Measurements from ENCODE around the gene HADH. TPM values are rescaled to one million over a fixed set of nuclear protein-coding genes. Genes with fewer than 3 reads are reported as not detected.
"Not testable (repeated sequence)": the region's sequence is repeated elsewhere in the genome, so short reads cannot be mapped to it uniquely, and the experiment has no call there.

The HADH gene
- total and polyA plus RNA-seq, 11 donors = 60.6 to 382 (median 199) TPM

DNA sequence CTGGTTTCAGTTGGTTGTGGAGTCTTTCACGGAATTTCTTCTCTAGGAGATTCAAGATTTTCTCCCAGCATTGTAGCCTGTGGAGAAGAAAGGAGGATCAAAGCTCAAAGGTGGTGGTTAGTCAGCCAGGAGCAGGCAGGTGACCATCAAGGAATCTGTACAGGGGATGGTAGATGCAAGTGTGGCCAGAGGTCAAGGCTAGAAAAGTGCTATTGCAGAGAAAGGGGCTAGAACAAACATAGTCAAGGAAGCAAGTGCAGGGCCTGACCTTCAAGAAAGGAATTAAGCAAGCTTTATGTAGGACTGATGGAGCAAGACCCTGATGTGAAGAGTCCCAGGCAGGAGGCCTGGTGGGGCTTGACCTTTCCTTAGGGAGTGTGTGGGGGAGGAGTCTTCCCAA lies 16.1 kb downstream of the HADH start:
- intact Hi-C loops (cut with DNase I) = no loop called here
- TF ChIP-seq, protein P1, sequence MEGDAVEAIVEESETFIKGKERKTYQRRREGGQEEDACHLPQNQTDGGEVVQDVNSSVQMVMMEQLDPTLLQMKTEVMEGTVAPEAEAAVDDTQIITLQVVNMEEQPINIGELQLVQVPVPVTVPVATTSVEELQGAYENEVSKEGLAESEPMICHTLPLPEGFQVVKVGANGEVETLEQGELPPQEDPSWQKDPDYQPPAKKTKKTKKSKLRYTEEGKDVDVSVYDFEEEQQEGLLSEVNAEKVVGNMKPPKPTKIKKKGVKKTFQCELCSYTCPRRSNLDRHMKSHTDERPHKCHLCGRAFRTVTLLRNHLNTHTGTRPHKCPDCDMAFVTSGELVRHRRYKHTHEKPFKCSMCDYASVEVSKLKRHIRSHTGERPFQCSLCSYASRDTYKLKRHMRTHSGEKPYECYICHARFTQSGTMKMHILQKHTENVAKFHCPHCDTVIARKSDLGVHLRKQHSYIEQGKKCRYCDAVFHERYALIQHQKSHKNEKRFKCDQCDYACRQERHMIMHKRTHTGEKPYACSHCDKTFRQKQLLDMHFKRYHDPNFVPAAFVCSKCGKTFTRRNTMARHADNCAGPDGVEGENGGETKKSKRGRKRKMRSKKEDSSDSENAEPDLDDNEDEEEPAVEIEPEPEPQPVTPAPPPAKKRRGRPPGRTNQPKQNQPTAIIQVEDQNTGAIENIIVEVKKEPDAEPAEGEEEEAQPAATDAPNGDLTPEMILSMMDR (IDR thresholded peaks at IDR 0.05) = no peak
- no peak for TF ChIP-seq POLR2A (IDR thresholded peaks at IDR 0.05)
- Histone ChIP-seq H3K9me3 (no peaks in the 10 kb centered on the region), H3K36me3 (peaks cover 0 to 17% (median under 1%) of the 10 kb centered on the region in 9 donors), H3K4me3 (no peak overlapping the region), H3K27me3 (no peaks in the 10 kb centered on the region), H3K4me1 (peaks cover 0 to 46% (median 14%) of the 10 kb centered on the region in 12 donors), H3K27ac (peak overlapping the region in 7 of 12 donors; percentile 9 to 36 (median 11))
- ATAC-seq (peak in 1 of 4 donors; percentile 3), DNase-seq (no peak)
- WGBS, 4 donors = 89 to 100% (median 98%) methylated on average over 1 of the region's 1 CpG

DNA sequence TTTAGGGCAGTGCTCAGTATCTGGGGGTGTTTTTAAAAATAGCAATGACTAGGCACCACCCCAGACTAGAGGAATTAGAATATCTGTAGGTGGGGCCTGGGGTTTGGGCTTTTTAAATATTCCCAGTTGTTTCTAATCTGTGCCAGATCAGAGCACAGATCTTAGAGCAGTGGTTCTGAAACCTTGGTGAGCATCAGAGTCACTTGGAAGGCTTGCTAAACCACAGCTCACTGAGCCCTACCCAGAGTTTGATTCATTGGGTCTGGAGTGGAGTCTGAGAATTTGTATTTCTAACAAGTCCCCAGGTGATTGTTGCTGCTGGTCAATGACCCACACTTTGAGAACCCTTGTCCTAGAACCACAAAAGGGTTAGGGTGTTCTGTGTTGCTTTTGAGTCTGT lies 16.7 kb downstream of the HADH start:
- peaks cover 0 to 22% (median 6%) of the 10 kb centered on the region in 9 donors for H3K36me3 ChIP-seq
- intact Hi-C loops (cut with DNase I) = no loop called here
- H3K27me3 ChIP-seq = no peaks in the 10 kb centered on the region
- TF ChIP-seq, protein P1 (IDR thresholded peaks at IDR 0.05) = no peak
- TF ChIP-seq POLR2A (IDR thresholded peaks at IDR 0.05) = no peak
- peaks cover 0 to 43% (median 14%) of the 10 kb centered on the region in 12 donors for H3K4me1 ChIP-seq
- peak in 2 of 4 donors; percentile 40 to 42 for ATAC-seq
- peak overlapping the region in 4 of 12 donors; percentile 11 to 36 (median 25) for H3K27ac ChIP-seq
- H3K9me3 ChIP-seq = no peaks in the 10 kb centered on the region
- H3K4me3 ChIP-seq = no peak overlapping the region
- no peak for DNase-seq

DNA sequence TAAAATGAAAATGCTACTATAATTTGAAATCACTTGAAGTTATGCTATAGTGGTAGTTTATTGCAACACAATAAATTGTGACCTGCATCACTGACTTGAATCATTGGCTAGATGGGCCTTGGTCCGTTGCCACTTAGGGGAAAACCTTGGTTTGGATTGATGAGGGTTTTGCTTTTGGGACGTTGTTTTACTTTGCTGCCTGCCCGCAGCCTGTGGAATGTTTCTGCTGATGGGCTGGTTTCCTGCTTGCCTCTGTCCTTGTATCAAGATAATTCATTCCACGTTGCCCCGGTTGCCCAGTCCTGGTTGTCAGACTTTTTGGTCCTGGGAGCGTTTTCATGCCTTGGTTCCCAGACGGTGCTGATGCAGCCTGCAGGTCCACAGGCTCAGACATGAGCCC lies 18.3 kb downstream of the HADH start:
- no peak for DNase-seq
- Histone ChIP-seq H3K27ac (peak overlapping the region in 1 of 12 donors; percentile 21), H3K4me1 (peaks cover 0 to 43% (median 13%) of the 10 kb centered on the region in 12 donors), H3K4me3 (no peak overlapping the region), H3K9me3 (no peaks in the 10 kb centered on the region), H3K27me3 (no peaks in the 10 kb centered on the region), H3K36me3 (peaks cover 0 to 29% (median 7%) of the 10 kb centered on the region in 9 donors)
- intact Hi-C loops (cut with DNase I) = no loop called here
- WGBS, 4 donors = 85 to 92% (median 89%) methylated on average over 7 of the region's 7 CpGs
- no peak for ATAC-seq
- TF ChIP-seq POLR2A (IDR thresholded peaks at IDR 0.05) = no peak

DNA sequence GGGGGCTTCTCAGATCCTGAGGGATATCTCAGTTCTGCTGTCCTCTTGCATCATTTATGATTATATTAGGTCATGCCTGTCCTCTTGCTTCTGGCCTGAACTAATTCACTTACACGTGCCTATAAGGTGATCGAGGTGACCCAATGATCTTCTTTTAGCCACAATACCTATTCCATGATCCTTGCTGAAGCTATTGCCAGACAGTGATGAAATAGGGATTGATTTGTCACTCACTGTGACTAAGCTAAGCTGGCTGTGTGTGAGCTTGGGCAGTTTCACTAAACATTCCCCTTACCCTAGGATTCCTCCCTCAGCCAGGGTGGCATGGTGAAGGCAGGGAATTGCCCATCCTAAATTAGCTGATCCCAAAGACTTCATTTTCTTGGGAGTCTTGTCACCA lies 19.0 kb downstream of the HADH start:
- DNase-seq (no peak), ATAC-seq (peak in 3 of 4 donors; percentile 54 to 80 (median 64))
- intact Hi-C loops (cut with DNase I) = no loop called here
- no peak for TF ChIP-seq POLR2A (IDR thresholded peaks at IDR 0.05)
- TF ChIP-seq, protein P1 (IDR thresholded peaks at IDR 0.05) = no peak
- Histone ChIP-seq H3K9me3 (no peaks in the 10 kb centered on the region), H3K4me3 (no peak overlapping the region), H3K27me3 (no peaks in the 10 kb centered on the region), H3K4me1 (peaks cover 0 to 42% (median 10%) of the 10 kb centered on the region in 12 donors), H3K36me3 (peaks cover 0 to 29% (median 7%) of the 10 kb centered on the region in 9 donors), H3K27ac (peak overlapping the region in 5 of 12 donors; percentile 2 to 40 (median 21))
- 59 to 80% (median 68%) methylated on average over 2 of the region's 2 CpGs for WGBS, 4 donors

DNA sequence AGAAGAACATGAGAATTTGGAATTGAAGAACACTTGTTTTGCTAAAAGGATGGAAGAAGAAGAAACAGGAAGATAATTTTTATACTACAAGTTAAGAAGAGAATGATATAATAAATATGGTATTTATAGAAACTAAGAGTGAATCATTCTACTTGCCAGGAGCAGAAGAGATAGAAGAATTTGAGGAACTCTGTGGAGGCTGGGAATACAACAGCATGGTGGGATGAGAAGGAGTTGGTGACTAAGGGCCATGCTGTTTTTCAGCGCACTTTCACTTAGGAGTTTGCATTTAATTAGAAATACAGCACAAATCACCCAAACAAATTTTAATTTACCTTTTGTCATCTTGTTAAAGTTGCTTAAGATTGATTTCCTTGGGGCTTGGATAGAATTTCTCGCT lies 20.5 kb downstream of the HADH start:
- no peak overlapping the region for H3K27ac ChIP-seq
- H3K36me3 ChIP-seq = peaks cover 0 to 41% (median 17%) of the 10 kb centered on the region in 9 donors
- TF ChIP-seq POLR2A (IDR thresholded peaks at IDR 0.05) = no peak
- TF ChIP-seq, protein P1 (IDR thresholded peaks at IDR 0.05) = no peak
- no peak overlapping the region for H3K4me3 ChIP-seq
- 93 to 98% (median 97%) methylated on average over 2 of the region's 2 CpGs for WGBS, 4 donors
- no peaks in the 10 kb centered on the region for H3K27me3 ChIP-seq
- intact Hi-C loops (cut with DNase I) = no loop called here
- ATAC-seq (no peak), DNase-seq (no peak)
- no peaks in the 10 kb centered on the region for H3K9me3 ChIP-seq
- peaks cover 0 to 32% (median 5%) of the 10 kb centered on the region in 12 donors for H3K4me1 ChIP-seq

DNA sequence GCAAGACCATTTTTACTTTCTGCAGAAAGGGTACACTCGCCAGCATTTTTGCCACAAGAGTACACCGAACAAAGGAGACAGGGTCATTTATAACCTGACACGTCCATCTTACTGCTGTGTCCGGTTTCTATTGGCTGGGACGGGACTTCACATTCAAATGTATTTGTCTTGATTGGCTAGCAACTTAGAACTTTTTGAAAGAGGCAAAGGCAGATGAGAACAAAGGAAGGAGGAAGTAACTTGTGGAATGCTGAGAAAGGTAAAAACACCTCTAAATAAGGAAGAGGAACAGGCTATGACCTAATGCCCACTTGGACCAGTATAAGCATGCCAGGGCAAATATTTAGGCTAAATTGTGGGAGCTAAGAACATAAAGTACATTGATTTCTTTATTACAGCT lies 22.7 kb downstream of the HADH start:
- peaks cover 0 to 25% (median 2%) of the 10 kb centered on the region in 12 donors for H3K4me1 ChIP-seq
- H3K27me3 ChIP-seq; H3K4me3 ChIP-seq; DNase-seq; H3K9me3 ChIP-seq; ATAC-seq; intact Hi-C loops (cut with DNase I); H3K27ac ChIP-seq: not testable (repeated sequence)
- 83 to 93% (median 89%) methylated on average over 5 of the region's 5 CpGs for WGBS, 4 donors
- H3K36me3 ChIP-seq = peaks cover 0 to 62% (median 35%) of the 10 kb centered on the region in 9 donors

Data from heart left ventricle (tissue), 16 donors.